HG03280 (cell line): Measurements from ENCODE around the gene CCR6.
"Not testable (repeated sequence)": the region's sequence is repeated elsewhere in the genome, so short reads cannot be mapped to it uniquely, and the experiment has no call there.

ENCODE experiments used
- ATAC-seq: cut with Tn5 transposase; IDR thresholded peaks from one replicate; pipeline ENCODE4 v1.9.1; 2021; ENCODE audit warnings: mild to moderate bottlenecking, moderate library complexity; ENCODE audit not compliant: unreplicated experiment

CCR6 gene

DNA sequence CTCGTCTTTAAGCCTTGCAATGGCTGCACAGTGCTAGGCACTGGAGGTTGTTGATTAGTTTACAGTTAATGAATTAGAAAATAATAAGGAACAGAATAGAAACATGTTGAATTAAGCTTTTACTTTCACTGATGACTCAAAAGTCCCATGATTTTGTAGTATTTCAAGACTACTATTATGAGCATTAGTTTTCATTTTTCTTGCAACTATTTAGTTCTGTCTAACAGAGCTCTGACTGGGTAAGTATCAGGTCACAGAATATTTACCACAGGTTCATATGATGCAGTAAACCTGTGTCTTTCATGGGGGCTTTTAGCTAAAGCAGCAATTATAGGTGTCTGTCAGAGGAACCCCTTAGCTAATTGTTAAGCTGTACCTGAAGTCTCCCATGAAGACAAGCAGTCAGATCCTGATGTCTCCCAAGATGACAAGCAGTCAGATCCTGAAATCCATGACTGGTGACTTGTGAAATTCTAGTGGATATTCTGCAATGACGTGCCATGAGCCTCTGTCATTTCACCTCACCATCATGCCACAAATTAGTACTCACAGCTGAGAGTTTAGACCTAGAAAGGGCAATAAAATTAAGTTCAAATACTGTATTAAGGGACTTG is 43.1 kb downstream of the CCR6 start:
- ATAC-seq, result no peak

DNA sequence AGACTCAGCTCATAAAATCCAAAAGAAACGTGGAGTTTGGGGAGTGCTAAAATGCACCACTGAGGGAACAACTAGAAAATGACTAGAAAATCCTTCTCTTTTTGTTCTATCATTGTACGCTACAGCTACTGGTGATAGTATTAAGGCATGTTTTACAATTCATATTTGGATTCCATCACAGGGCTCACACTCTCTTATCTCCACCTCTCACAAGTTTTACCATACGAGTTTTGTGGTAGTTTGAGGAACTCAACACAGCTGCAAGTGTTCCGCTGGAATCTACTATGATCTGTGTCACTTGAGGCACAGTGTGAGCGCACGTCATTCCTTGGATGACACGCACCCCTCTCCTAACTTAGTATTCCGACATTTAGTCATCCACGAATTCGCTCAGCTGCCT is 44.8 kb downstream of the CCR6 start:
- ATAC-seq, result not testable (repeated sequence)

DNA sequence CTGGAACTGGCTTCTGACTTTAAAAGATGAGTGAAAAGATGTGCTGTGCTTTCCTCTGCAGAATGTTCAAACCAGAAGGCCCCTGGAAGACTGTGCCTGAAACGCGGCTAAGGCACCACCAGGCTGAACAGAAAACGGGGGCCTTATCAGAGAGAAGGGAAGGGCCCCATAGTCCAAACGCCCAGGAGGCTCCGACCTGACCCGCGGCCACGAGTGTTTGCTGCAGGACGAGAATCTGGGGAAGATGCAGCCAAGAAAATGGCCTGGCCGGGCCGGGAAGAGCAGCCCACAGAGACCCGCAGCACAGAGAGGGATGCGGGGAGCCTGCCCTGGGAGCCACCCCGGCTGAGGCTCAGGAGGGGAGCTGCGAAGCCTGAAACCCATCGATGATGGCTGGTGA is 45.4 kb downstream of the CCR6 start:
- ATAC-seq, result not testable (repeated sequence)

DNA sequence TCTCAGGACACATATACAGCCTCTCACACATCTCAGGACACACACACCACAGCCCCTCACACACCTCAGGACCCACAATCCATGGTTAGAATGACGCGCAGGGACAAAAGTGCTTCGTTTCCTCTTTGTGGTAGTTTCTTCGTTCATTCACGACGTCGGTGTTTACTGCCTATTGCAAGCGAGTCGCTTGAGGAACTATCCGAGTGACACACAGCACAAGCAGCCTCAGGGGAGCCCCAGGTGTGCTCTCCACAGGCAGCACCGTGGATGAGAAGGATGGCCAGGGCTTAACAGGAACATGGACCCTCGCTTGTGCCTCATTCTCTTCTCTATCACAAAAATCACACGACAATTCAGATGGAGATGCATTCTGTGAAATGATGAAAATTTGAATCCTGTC is 47.0 kb downstream of the CCR6 start:
- ATAC-seq, result not testable (repeated sequence)

DNA sequence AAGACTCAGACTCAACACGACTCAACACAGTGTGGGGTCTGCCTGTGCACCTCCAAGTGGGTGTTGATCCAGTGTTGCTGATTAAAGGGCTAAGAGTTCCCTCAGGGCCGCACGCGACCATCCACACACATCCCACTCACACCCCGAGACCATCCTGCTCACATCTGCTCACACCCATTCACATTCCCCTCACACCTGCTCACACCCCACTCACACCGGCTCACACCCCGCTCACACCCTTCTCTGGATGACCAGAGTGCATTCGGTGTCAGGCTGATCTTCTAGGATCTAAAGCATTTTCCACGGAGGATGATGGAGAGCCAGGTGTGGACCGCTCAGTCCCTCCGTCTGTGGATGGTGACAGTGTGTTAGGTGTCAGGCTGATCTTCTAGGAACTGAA is 48.4 kb downstream of the CCR6 start:
- not testable (repeated sequence) for ATAC-seq

DNA sequence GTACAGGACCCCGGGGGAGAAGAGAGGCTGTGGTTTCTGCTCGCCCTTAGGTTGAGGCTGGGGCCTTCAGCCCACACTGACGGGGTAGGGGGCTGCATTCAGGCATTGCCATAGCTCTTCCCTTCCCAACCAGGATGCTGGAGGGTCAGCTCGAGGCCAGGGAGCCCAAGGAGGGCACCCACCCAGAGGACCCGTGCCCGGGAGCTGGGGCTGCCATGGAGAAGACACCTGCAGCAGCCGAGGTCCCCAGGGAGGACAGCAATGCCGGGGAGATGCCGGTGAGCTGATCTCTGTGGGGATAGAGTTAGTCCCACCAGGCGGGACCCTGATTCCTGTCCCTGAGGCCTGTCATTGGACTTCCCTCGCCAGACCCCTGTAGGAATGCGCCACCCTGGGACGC is 49.1 kb downstream of the CCR6 start:
- not testable (repeated sequence) for ATAC-seq

DNA sequence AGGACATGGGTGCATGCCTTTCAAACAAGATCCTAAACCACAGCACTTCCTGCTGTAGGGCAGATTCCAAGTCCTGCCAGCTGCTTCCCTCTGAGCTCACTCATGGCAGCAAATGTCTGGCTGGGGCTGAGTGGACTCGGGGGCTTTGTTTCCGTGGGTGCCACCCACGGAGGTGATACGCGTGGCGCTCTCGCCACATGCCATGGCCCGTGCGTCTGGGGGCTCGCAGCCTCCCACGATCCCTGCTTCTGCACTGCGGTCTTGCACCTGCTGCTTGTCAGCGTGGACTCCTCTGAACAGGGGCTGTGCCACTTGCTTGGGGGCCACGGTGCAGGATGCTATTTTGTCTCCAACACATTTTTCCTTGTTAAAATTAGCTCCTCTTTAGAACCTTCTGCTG is 54.4 kb downstream of the CCR6 start:
- not testable (repeated sequence) for ATAC-seq

DNA sequence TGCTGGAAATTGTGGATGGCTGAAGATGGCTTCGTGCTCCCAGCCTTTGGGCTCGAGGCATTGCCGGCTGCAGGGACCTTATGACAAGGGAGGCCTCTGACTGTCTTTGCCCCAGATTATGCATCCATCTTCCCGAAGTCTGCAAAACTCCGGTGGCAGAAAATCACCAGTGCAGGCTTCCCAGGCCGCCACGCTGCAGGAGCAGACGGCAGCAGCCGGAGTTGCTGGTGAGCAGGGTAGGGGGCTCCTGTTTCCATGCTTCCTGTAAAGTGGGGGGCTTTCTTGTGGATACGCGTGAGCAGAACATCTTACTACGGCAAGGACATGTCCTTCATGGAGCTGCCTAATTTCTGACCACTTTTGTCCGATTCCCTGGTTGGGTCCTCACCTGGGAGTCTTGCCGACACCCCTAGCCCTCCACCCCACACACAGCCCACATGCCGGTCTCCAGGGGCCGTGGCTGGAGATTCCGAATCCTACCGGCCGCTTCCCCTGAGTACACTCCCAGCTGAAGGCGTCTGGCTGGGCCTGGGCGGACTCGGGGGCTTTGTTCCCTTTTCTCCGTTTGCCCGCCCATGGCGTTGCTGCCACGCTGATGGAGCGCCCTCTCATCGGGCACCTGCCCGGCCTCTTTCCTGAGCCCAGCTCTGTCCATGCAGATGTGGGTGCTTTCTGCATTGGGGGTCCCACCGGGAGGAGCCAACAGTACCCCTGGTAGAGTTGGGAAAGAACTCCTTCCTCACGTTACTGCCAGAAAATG is 56.2 kb downstream of the CCR6 start:
- ATAC-seq, result not testable (repeated sequence)

DNA sequence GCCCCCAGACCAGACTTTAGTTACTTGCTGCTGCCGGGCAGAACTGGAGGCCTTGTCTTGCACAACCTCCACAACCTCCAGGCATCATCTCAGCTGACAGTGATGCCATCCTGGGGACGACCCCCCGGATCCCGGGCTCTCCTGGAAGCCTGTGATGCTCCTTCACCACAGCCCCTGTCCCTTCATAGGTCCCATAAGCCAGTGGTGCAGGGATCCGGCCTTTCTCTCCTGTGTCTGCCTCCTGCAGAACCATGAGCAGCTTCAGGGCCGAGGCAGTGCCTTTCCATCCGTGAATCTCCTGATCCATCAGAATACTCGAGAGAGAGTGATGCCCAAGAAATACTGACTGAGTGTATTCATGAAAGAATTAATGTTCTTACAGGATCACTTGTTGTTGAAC is 57.2 kb downstream of the CCR6 start:
- ATAC-seq, result not testable (repeated sequence)

DNA sequence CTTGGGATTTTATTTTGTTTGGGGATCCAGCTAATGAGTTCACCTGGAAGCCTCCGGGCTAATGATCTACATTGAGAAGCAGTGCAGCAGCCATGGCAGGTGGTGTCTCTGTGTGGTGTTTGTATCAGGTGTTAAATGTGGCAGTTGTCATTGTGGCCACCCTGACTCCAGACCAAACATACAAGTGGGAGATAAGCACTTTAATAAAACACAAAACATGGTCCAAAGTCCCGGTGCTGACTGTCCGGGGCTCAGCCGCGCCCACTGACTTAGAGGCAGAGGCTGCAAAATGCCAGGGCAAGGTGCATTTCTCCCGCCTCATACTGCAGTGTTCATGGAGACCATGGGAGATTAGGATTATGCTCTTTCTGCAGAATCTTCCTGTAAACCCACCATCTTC is 58.5 kb downstream of the CCR6 start:
- ATAC-seq, result not testable (repeated sequence)

DNA sequence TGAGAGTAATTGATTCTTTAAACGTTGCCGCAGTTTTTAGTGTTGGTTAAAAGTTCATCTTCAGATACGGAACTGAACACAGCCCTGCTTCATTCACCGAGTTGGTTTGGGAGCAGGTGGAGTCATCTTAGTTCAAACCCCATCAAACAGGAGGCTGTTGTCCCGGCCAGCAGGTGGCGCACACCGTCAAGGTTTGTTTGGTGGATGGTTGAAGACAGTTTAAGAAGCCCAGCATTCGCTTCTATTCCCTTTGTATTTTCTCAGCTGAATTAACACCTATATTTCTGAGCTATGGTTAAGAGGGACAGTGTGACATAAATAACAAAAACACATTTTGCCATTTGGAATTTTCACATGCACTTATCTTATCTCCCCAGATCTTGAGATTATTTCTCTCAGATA is 60.0 kb downstream of the CCR6 start:
- ATAC-seq, result not testable (repeated sequence)

DNA sequence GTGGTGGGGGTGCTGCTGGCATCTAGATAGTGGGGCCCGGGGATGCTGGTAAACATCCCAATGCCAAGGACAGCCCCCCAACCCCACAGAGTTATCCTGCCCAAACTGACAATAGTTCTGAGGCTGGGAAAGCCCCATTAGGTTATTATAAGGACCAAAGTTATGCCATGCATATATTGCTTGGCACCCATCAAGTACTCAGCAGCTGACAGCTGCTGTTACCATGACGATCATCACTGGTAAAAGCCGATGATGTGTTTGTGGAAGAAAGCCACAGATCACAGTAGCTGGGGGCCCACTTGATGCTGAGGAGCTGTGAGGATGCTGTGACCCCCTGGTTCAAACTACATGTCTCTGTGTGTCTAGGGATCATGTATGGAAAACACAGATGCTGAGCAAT is 62.2 kb downstream of the CCR6 start:
- ATAC-seq, result not testable (repeated sequence)

DNA sequence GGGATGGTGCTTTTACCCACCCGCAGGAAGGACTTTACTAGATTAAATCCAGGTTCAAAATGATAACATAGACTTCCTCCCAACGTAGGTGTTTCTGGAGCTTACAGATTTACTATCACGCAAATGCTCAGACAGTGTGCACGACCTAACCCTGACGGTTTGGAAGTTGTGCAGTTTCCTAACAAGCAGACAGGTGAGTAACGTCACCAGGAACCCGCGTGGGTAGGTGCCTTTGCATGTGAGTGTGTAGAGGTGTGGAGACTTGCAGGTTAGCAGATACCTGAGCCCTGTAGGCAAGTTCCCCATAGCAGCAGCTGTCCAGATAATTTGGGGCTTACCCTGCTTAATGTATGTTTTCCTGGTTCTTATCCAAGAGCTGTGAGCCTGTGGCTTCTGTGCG is 64.4 kb downstream of the CCR6 start:
- ATAC-seq, result not testable (repeated sequence)
